ENCODE data around the gene AHRR.
"Not testable (repeated sequence)": the region's sequence is repeated elsewhere in the genome, so short reads cannot be mapped to it uniquely, and the experiment has no call there.

AHRR gene

GRCh38 chr5:306011-306805, 15.3 kb upstream of the AHRR start:
- DNase-seq: no peak

DNA sequence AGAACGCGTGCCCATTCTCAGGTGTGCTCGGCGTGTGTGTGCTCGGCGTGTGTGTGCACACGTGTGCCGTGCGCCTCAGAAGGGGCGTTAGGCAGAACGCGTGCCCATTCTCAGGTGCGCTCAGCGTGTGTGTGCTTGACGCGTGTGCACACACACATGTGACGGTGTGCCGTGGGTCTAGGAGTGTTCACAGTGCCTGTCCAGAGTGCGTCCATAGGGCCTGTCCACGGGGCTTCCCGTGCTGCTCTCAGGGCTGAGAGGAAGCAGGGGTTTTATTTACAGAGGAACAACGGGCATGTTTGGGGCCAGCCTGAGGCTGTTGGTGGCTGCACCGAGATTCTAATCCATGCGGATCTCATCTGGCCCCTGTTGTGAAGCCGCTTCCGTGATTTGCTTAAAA, 14.2 kb upstream of the AHRR start:
- no peak for DNase-seq

GRCh38 chr5:307794-308579, 13.5 kb upstream of the AHRR start:
- DNase-seq: no peak

DNA sequence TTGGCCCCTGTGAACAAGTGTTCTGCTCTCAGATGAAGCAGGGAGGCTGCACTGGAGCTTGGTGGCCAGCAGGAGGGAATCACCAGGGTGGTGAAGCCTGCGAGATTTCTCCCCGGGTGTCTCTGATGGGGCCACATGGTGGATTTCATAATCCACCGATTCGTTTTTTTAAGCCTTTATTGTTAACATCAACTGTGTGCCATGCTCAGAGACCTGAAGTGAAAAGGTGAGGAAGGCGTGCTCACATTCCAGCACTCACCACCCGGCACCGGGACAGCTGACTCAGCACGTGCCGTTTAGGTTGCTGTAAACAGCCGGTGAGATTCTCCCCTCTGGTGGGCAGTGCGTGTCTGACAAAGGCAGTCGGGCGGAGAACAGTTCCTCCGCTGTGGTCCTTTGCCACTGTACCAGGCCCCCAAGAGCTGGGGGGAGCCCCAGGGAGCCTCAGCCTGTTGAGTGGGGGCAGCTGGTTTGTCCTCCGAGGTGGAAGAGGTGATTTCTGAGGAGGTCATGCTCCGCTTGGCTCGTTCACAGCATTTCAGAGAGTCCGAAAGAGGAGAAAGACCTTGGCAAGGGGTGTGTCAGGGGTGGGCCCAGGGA, 12.7 kb upstream of the AHRR start:
- DNase-seq: no peak

- DNase-seq: not testable (repeated sequence)
Measured at GRCh38 chr5:309831-310230, 11.7 kb upstream of the AHRR start.

DNA sequence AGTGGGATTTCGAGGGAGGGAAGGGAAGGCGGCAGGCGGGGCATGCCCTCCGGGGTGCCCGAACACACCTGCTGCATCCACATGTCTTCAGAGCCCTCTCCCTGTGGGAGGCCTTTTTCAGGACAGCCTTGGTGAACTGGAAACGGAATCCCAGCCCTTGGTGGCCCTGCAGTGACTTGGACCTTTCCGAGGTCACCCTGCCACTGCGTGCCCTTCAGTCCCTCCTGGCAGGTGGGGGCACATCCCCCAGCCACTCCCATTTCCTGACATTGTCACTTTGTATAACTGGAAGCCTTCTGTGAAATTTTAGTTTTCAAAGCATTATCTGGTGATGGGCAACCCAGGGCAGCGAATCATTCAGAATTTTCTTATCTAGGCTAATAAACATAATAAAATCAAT, 11.0 kb upstream of the AHRR start:
- DNase-seq: no peak

DNA sequence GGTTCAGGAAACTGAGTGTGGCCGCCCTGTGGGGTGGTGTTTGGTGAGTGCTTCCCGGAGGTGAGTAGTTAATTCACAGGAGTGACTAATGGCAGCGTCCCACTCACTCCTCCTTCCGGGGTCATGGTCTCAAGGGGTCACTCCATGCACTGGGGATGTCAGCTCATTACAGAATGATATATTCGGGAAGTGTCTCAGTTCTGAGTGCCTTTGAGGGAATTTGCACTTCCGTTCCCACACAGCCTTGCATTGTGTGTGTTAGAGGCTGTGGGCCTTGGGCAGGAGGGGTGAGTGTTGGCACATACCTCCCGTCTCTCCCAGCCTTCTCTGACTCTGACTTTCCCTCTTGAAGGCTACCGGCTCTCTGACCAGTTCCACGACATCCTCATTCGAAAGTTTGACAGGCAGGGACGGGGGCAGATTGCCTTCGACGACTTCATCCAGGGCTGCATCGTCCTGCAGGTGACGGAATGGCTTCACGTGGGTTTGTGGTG, 10.5 kb upstream of the AHRR start:
- DNase-seq: no peak

DNA sequence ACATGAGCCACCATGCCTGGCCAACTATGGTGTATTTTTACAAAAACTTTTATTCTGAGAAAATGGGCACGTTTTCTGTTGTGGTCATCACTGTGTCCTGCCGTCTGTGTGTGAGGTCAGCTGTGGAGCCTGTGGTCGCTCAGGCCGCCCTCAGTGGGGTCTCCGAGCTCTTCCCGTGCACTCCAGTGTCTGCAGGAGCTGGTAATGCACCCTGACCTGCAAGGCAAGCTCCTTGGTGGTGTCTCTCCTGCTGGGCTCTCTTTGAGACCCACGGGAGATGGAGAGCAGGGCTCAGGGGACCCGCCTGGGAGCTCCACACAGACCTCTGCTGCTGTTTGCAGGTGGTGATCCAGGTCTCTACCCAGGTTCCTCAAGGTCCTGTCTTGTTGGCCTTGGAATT, 9.6 kb upstream of the AHRR start:
- DNase-seq: no peak

DNA sequence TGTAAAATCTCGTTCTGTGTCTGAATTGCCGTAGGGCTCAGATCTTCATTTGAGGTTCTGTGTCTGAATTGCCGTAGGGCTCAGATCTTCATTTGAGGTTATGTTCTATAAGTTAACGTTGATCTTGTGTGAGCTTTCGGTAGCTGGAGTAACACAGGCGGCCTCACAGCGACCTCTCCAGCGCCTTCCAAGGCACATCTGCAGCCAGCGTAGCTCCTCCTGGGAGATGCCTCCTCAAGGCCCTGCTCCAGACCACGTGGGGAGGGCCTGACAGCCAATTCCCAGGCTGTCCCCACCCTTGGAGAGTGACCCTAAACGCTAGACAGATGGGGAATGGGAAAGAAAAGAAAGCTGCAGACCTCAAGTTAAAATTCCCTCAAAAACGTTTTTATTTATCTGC, 8.7 kb upstream of the AHRR start:
- DNase-seq: no peak

- DNase-seq: no peak
Measured at GRCh38 chr5:313265-313664, 8.2 kb upstream of the AHRR start.

GRCh38 chr5:313806-314376, 7.6 kb upstream of the AHRR start:
- DNase-seq: no peak

DNA sequence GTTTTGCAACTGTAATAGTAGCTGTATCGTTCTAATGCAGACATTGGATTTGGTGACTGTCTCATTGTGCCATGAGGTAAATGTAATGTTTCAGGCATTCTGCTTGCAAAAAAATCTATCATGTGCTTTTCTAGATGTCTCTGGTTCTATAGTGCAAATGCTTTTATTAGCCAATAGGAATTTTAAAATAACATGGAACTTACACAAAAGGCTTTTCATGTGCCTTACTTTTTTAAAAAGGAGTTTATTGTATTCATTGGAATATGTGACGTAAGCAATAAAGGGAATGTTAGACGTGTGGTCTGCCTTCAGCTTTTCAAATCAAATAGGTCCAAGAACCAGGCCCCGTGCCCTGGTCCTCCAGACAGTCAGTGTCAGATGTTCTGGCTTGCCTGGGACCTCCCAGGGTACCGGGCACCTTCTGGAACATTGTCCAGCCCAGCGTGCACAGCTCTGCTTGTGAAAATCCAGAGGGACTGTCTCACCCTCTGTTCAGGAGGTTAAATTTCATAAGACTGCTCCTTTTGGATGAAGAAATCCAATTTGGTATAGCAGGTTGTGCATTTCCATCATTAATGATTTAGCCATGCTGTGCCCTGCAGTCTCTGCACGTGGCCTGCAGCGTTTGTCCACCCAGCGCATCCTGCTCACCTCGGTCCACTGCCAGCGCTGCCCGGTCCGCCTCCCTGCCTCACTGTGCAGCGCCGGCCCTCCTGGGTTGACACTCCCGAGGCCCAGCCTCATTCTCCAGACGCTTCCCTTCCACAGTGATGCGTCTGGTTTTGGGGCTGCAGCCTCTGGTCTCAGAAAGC, 6.6 kb upstream of the AHRR start:
- no peak for DNase-seq

DNA sequence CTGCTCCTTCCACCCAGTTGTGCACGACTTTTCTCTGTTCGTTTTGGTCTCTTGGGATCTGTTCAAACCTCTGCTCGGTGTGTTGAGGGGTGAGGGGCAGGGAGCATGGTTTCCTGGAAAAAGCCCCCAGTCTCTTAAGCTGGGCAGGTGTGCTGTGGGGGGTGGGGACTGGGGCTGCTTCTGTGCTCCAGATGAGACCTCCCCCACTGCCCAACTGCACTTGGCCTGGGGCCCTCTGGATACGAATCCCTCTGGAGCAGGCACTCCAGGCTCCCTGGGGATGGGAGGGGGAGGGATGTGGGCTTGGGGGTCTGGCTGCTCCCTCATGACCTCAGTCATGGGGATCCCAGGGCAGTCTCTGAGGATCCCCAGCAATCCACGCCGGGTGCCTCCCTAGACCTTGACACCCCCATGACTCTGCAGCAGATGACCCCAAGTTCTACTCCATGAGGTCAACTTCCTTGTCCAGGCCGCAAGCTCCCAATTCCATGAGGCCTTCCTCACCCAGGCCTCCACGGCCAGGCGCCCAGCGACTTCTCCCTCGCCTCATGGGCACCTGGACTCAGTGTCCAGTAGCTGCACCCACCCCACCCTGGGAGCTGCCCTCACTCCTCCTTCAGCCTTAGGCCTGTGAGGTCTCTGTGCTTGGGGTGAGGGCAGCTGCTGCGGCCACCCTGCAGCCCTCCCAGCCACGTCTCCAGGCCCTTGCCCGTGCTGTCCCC, 5.9 kb upstream of the AHRR start:
- DNase-seq: no peak

DNA sequence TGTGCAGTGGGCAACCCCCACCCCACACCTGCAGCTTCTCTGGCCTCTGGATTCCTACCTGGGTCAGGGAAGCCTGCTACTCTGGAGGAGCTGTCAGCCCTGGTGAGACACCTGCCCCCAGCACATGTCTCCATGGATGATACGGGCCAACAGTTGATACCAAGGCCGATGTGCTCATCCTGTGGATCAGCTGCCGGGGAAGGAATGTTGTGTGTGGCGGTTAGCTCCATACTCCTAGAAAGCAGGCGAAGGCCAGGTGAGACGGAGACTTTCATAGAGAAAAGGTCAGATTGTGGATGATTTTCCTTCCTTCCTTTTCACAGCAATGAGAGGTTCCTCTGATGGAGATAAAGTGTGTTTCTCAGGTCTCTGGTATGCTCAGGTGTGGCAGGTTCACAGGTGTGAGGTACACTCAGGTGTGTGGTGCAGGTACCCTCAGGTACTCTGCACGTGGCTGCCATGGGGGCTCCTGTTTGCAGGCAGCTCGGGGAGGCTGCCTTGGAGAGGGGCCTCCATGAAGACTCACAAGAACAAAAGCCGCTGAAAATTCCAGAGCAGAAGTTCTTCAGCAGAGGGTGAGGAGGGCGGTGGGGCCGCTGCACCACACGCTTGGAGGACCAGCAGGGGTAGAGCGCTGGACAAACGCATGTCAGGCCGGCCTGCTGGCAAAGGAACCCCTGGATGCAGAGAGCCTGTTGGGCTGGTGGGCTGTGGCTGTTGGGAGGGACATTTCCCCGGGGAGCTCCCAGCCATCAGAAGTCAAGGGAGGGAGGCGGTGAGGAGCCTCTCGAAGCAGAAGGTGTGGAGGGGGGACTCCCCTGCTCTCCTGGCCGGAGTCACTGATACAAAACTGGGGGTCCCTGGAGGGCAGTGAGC, 5.1 kb upstream of the AHRR start:
- no peak for DNase-seq

GRCh38 chr5:317086-317811, 4.3 kb upstream of the AHRR start:
- no peak for DNase-seq

- no peak for DNase-seq
Measured at GRCh38 chr5:318341-318897, 3.1 kb upstream of the AHRR start.

DNA sequence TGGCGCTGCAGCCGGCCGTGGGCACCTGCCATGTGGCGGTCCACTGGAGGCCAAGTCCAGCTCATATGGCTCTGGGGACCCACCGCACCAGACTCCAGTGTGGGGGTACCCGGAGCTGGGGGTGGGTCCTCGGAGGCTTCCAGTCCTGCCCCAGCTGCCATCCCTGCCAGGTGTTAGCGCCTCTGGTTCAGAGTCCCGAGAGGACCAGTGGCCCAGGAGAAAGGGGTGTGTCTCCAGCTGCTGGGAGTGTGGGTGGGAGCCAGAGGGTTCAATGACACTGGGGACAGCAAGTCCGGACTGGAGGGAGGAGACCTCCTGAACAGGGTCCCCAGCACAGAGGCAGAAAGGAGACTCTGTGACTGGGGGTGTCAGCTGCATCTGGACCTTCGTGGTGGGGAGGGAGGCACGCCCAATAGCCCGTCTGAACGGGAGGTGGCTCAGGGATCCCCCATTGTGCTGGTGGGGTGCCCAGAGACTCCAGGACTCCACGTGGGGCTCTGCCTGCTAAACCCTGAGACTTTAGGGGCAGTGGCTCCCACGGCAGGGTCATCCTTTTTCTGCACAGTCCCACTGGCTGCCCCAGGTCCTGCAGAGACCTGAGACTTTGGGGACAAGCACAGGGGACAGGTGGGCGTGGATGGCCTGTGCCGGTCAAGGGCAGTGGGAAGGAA, 2.4 kb upstream of the AHRR start:
- DNase-seq: no peak

- DNase-seq: no peak
Measured at GRCh38 chr5:320524-321229, 837 bp upstream of the AHRR start.
